ENCODE data around the gene CLCN5. TPM values are rescaled to one million over a fixed set of nuclear protein-coding genes. Genes with fewer than 3 reads are reported as not detected.

CLCN5 gene
- total RNA-seq, 2 experiments from 2014 or later: 0.61 to 1.6 TPM

DNA sequence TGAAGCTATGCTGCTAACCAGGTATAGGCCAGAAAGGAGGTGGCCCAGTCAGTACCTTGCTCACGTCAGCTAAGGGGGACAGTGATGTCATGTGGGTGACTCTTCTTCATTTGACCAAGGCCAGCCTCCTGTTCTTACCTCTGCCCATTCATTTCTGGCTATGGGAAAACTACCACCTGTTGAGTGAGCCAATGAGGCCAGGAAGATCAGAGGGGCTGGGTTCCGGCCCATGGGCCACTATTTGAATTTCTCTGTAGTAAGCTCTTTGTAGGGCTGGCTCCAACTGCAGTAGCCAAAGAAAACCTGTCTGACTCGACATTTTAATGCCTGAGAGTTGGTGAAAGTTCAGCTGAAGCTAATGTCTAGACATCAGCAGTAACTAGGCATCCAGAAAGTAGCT lies 175.8 kb downstream of the CLCN5 start:
- no peak overlapping the region for H3K27ac Mint-ChIP-seq
- no peak overlapping the region for H3K4me3 ChIP-seq (ENCODE audit: low read length)
- TF ChIP-seq, protein P1, sequence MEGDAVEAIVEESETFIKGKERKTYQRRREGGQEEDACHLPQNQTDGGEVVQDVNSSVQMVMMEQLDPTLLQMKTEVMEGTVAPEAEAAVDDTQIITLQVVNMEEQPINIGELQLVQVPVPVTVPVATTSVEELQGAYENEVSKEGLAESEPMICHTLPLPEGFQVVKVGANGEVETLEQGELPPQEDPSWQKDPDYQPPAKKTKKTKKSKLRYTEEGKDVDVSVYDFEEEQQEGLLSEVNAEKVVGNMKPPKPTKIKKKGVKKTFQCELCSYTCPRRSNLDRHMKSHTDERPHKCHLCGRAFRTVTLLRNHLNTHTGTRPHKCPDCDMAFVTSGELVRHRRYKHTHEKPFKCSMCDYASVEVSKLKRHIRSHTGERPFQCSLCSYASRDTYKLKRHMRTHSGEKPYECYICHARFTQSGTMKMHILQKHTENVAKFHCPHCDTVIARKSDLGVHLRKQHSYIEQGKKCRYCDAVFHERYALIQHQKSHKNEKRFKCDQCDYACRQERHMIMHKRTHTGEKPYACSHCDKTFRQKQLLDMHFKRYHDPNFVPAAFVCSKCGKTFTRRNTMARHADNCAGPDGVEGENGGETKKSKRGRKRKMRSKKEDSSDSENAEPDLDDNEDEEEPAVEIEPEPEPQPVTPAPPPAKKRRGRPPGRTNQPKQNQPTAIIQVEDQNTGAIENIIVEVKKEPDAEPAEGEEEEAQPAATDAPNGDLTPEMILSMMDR (IDR thresholded peaks at IDR 0.05): no peak
- DNase-seq (no peak), ATAC-seq (ENCODE audit: poor library complexity) (no peak)
- no peaks in the 10 kb centered on the region for H3K4me1 ChIP-seq (ENCODE audit: insufficient read depth, low read length)
- ChIA-PET POLR2A (no interaction called here), CTCF (no interaction called here)
- H3K27ac ChIP-seq (ENCODE audit: low read depth in 1 of 2, low read length in 2 of 2): no peak overlapping the region
- H3K4me3 Mint-ChIP-seq: no peak overlapping the region
- no peaks in the 10 kb centered on the region for H3K4me1 Mint-ChIP-seq (ENCODE audit: low read depth)
- no peaks in the 10 kb centered on the region for H3K9me3 ChIP-seq (ENCODE audit: control insufficient read depth in 1 of 2, insufficient read depth in 1 of 2, low read length in 2 of 2)
- intact Hi-C loops (cut with DNase I, micrococcal nuclease): no loop called here
- H3K36me3 ChIP-seq (ENCODE audit: insufficient read depth, low read length): no peaks in the 10 kb centered on the region
- H3K27me3 Mint-ChIP-seq: no peaks in the 10 kb centered on the region
- no peaks in the 10 kb centered on the region for H3K36me3 Mint-ChIP-seq (ENCODE audit: low read depth)
- no peaks in the 10 kb centered on the region for H3K27me3 ChIP-seq (ENCODE audit: control insufficient read depth in 1 of 2, insufficient read depth in 2 of 2, low read length in 2 of 2)
- H3K9me3 Mint-ChIP-seq: no peaks in the 10 kb centered on the region

DNA sequence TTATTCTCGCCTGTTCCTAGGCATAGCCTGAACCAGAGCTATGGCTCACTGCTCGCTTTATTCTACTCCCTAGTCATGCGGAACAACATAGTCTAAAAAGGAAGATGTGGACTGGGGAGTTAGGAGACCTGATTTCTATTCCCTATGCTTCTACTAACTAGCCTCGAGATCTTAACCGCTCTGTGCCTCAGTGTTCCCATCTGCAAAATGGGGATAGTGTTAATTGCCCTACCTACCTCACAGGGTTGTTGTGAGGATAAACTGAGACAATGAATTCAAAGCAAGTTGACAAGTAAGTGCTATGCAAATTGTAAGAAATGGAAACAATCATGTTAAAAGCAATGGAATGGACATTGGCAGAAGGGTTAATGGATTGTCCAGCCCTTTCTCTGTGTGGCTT lies 176.4 kb downstream of the CLCN5 start:
- H3K36me3 Mint-ChIP-seq (ENCODE audit: low read depth): no peaks in the 10 kb centered on the region
- no peaks in the 10 kb centered on the region for H3K9me3 Mint-ChIP-seq
- H3K27me3 ChIP-seq (ENCODE audit: control insufficient read depth in 1 of 2, insufficient read depth in 2 of 2, low read length in 2 of 2): no peaks in the 10 kb centered on the region
- H3K27ac Mint-ChIP-seq: no peak overlapping the region
- H3K27ac ChIP-seq (ENCODE audit: low read depth in 1 of 2, low read length in 2 of 2): no peak overlapping the region
- ATAC-seq (ENCODE audit: poor library complexity) (no peak), DNase-seq (no peak)
- no peak overlapping the region for H3K4me3 ChIP-seq (ENCODE audit: low read length)
- H3K4me1 Mint-ChIP-seq (ENCODE audit: low read depth): no peaks in the 10 kb centered on the region
- no peaks in the 10 kb centered on the region for H3K4me1 ChIP-seq (ENCODE audit: insufficient read depth, low read length)
- H3K27me3 Mint-ChIP-seq: no peaks in the 10 kb centered on the region
- TF ChIP-seq, protein P1 (IDR thresholded peaks at IDR 0.05): no peak
- no peaks in the 10 kb centered on the region for H3K9me3 ChIP-seq (ENCODE audit: control insufficient read depth in 1 of 2, insufficient read depth in 1 of 2, low read length in 2 of 2)
- H3K36me3 ChIP-seq (ENCODE audit: insufficient read depth, low read length): no peaks in the 10 kb centered on the region
- POLR2A ChIA-PET: no interaction called here
- CTCF ChIA-PET: no interaction called here
- H3K4me3 Mint-ChIP-seq: no peak overlapping the region
- intact Hi-C loops (cut with DNase I, micrococcal nuclease): no loop called here

DNA sequence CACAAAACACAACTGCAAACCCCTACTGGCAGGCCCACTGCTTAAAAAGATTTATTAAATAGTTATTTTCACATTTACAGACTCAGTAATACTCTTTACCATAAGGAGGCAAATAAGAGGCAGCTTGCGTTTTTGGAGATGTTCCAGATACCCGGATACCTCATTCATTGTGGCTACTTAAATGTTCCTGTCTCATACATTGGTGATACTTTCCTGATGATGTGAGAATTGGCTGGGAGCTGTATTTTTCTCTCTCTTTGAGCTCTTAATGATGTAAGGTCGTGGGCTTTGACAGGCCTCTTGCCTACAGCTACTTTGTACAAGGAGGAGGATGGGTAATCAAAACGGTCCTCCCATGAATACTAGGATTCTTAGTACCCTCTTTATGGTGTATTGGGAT lies 176.9 kb downstream of the CLCN5 start:
- intact Hi-C loops (cut with DNase I, micrococcal nuclease): no loop called here
- H3K27me3 Mint-ChIP-seq: no peaks in the 10 kb centered on the region
- H3K9me3 ChIP-seq (ENCODE audit: control insufficient read depth in 1 of 2, insufficient read depth in 1 of 2, low read length in 2 of 2): no peaks in the 10 kb centered on the region
- DNase-seq (no peak), ATAC-seq (ENCODE audit: poor library complexity) (no peak)
- TF ChIP-seq, protein P1 (IDR thresholded peaks at IDR 0.05): no peak
- no peaks in the 10 kb centered on the region for H3K36me3 Mint-ChIP-seq (ENCODE audit: low read depth)
- POLR2A ChIA-PET: no interaction called here
- H3K4me3 Mint-ChIP-seq: no peak overlapping the region
- H3K27ac ChIP-seq (ENCODE audit: low read depth in 1 of 2, low read length in 2 of 2): no peak overlapping the region
- no peak overlapping the region for H3K27ac Mint-ChIP-seq
- no peaks in the 10 kb centered on the region for H3K36me3 ChIP-seq (ENCODE audit: insufficient read depth, low read length)
- H3K4me1 ChIP-seq (ENCODE audit: insufficient read depth, low read length): no peaks in the 10 kb centered on the region
- no peaks in the 10 kb centered on the region for H3K9me3 Mint-ChIP-seq
- H3K27me3 ChIP-seq (ENCODE audit: control insufficient read depth in 1 of 2, insufficient read depth in 2 of 2, low read length in 2 of 2): no peaks in the 10 kb centered on the region
- no peaks in the 10 kb centered on the region for H3K4me1 Mint-ChIP-seq (ENCODE audit: low read depth)
- H3K4me3 ChIP-seq (ENCODE audit: low read length): no peak overlapping the region
- CTCF ChIA-PET: no interaction called here

All from CD4-positive, alpha-beta T cell (primary cell).